H1 (cell line): ENCODE measurements around the gene MED12L. TPM values are rescaled to one million over a fixed set of nuclear protein-coding genes. Genes with fewer than 3 reads are reported as not detected.

ENCODE experiments used
- BACH1 ChIP-seq: IDR thresholded peaks from 2 replicates; pipeline ENCODE4 v1.6.1; 2012; ENCODE audit warnings: low read length, improper control_type of control experiment
- CHD1 ChIP-seq: IDR thresholded peaks from 2 replicates; pipeline ENCODE4 v1.6.1; 2012; ENCODE audit warnings: low read depth, low read length, improper control_type of control experiment
- CHD7 ChIP-seq: fragments of 300-600 bp; sonication (generic); IDR thresholded peaks from 2 replicates; pipeline ENCODE4 v1.7.1; 2012; ENCODE audit warnings: low read length, moderate library complexity, mild to moderate bottlenecking, inconsistent platforms; ENCODE audit not compliant: insufficient replicate concordance
- GTF2F1 ChIP-seq: IDR thresholded peaks from 2 replicates; pipeline ENCODE4 v1.6.1; 2012; ENCODE audit warnings: low read depth, low read length, improper control_type of control experiment, borderline replicate concordance
- KDM5A ChIP-seq: fragments of 200-600 bp; IDR thresholded peaks from 2 replicates; pipeline ENCODE4 v1.7.1; 2012; ENCODE audit warnings: mild to moderate bottlenecking, low read length, inconsistent platforms, mixed read lengths
- RXRA ChIP-seq: IDR thresholded peaks from 2 replicates; pipeline ENCODE4 v1.6.1; 2011; ENCODE audit warnings: low read depth, mild to moderate bottlenecking, low read length, moderate library complexity; ENCODE audit not compliant: insufficient read depth
- TAF7 ChIP-seq: optimal IDR thresholded peaks from 2 replicates; pipeline ENCODE3; 2011; ENCODE audit warnings: low read depth, mild to moderate bottlenecking, inconsistent platforms, low read length, moderate library complexity, borderline replicate concordance
- TCF12 ChIP-seq: IDR thresholded peaks from 2 replicates; pipeline ENCODE4 v1.6.1; 2011; ENCODE audit warnings: low read depth, mild to moderate bottlenecking, low read length
- USF2 ChIP-seq: IDR thresholded peaks from 2 replicates; pipeline ENCODE4 v1.6.1; 2011; ENCODE audit warnings: low read length, improper control_type of control experiment
- polyA plus RNA-seq, 7 experiments: library from polyadenylated mRNA; depleted of rRNA in 3 of 7; stranded (reverse) in 5 of 7; unstranded in 2 of 7; fragments of >200 nt in 5 of 7; fragments of 200-250 nt in 2 of 7; gene quantifications; 1 replicate in 5 of 7; 2 replicates in 1 of 7; 4 replicates in 1 of 7; pipeline versions ENCODE4 v1.2.1 to v1.2.3, GENCODE V29; 2011 to 2013; ENCODE audit warnings: missing spikeins in 2 of 7, mixed read lengths in 2 of 7
- total RNA-seq: library from RNA; stranded (reverse); fragmentation: NEBNext Ultra II Directional; extraction: Animal tissue kit (Norgen Biotek cat#: 25700); gene quantifications from 2 replicates; pipeline ENCODE4 v1.2.1, GENCODE V29; 2021
- TF ChIP-seq, protein P1 (sequence below): IDR thresholded peaks from 2 replicates; pipeline ENCODE4 v1.6.1; 2012; ENCODE audit warnings: inconsistent platforms

MED12L gene
- total and polyA plus RNA-seq, 2 of the 8 experiments (the other 6 are each of a cell fraction or from before 2014, with no cell fraction given) = 3.6 to 26.2 TPM

GRCh38 chr3:151320131-151320530 lies 234.7 kb downstream of the MED12L start (continued):
- TF ChIP-seq CHD7 (no peak), GTF2F1 (no peak), KDM5A (no peak), BACH1 (no peak), TCF12 (no peak), CHD1 (no peak), USF2 (no peak), TAF7 (no peak), RXRA (no peak)
- TF ChIP-seq, protein P1, sequence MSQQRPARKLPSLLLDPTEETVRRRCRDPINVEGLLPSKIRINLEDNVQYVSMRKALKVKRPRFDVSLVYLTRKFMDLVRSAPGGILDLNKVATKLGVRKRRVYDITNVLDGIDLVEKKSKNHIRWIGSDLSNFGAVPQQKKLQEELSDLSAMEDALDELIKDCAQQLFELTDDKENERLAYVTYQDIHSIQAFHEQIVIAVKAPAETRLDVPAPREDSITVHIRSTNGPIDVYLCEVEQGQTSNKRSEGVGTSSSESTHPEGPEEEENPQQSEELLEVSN = no peak
